Keratinocyte (primary cell): Measurements from ENCODE around the gene RP9.

Source experiments
- CTCF ChIP-seq, 3 experiments: IDR thresholded peaks in 1 of 3; conservative IDR thresholded peaks in 1 of 3; optimal IDR thresholded peaks in 1 of 3; 2 replicates in 2 of 3; 3 replicates in 1 of 3; pipeline versions ENCODE3 to v1.5.1; 2011; ENCODE audit warnings: low read length in 3 of 3, mild to moderate bottlenecking in 3 of 3, moderate library complexity in 2 of 3, control low read depth in 1 of 3, inconsistent platforms in 1 of 3; ENCODE audit not compliant: insufficient read depth in 2 of 3; ENCODE audit errors: extremely low read depth in 1 of 3
- EZH2 ChIP-seq: IDR thresholded peaks from one replicate; pipeline ENCODE4 v1.6.1; 2012; ENCODE audit warnings: inconsistent platforms, mild to moderate bottlenecking, low read length, moderate library complexity

- TF ChIP-seq CTCF (optimal IDR thresholded peaks at IDR 0.05 in 1 of 3, IDR thresholded peaks at IDR 0.05 in 1 of 3, conservative IDR thresholded peaks at IDR 0.05 in 1 of 3; ENCODE audit: extremely low read depth in 1 of 3, insufficient read depth in 2 of 3, low read length in 3 of 3) = no peak
- no peak for TF ChIP-seq EZH2
These were observed 43.2 kb downstream of the RP9 start for GRCh38 chr7:33065981-33066380.
